Measurements from ENCODE around the gene SPRED2. TPM values are rescaled to one million over a fixed set of nuclear protein-coding genes. Genes with fewer than 3 reads are reported as not detected.

Gene SPRED2
- total RNA-seq, 2 donors from 2014 or later: 36.9 to 47.8 TPM

- H3K36me3 ChIP-seq: no peaks in the 10 kb centered on the region
- intact Hi-C loops (cut with DNase I): no loop called here
- H3K9ac ChIP-seq (ENCODE audit: low read depth in 2 of 2, low read length in 2 of 2): peak overlapping the region in 1 of 2 donors; percentile 22
- peak overlapping the region; percentile 77 for H3K27ac ChIP-seq
- TF ChIP-seq CTCF (IDR thresholded peaks at IDR 0.05): no peak
- peak overlapping the region; percentile 24 for H3K4me3 ChIP-seq
- H3K27me3 ChIP-seq: no peaks in the 10 kb centered on the region
- H3K4me1 ChIP-seq: peaks cover 17% of the 10 kb centered on the region
- peak; percentile 67 for DNase-seq
- H3K9me3 ChIP-seq: no peaks in the 10 kb centered on the region
Observed at GRCh38 chr2:65396348-65397026, 35.9 kb downstream of the SPRED2 start.

- peak overlapping the region; percentile 24 for H3K4me3 ChIP-seq
- H3K9ac ChIP-seq (ENCODE audit: low read depth in 2 of 2, low read length in 2 of 2): peak overlapping the region in 1 of 2 donors; percentile 22
- peak overlapping the region; percentile 77 for H3K27ac ChIP-seq
- no peaks in the 10 kb centered on the region for H3K36me3 ChIP-seq
- no peak for TF ChIP-seq CTCF (IDR thresholded peaks at IDR 0.05)
- H3K4me1 ChIP-seq: peaks cover 17% of the 10 kb centered on the region
- H3K27me3 ChIP-seq: no peaks in the 10 kb centered on the region
- H3K9me3 ChIP-seq: no peaks in the 10 kb centered on the region
- no peak for DNase-seq
- intact Hi-C loops (cut with DNase I): no loop called here
Observed at GRCh38 chr2:65395621-65396347, 36.6 kb downstream of the SPRED2 start.

- Histone ChIP-seq H3K27ac (no peak overlapping the region), H3K27me3 (no peaks in the 10 kb centered on the region), H3K4me3 (no peak overlapping the region), H3K4me1 (peaks cover 19% of the 10 kb centered on the region), H3K9ac (ENCODE audit: low read depth in 2 of 2, low read length in 2 of 2) (no peak overlapping the region), H3K36me3 (no peaks in the 10 kb centered on the region), H3K9me3 (no peaks in the 10 kb centered on the region)
- TF ChIP-seq CTCF (IDR thresholded peaks at IDR 0.05): no peak
- no peak for DNase-seq
- intact Hi-C loops (cut with DNase I): no loop called here
Observed at GRCh38 chr2:65393743-65394422, 38.5 kb downstream of the SPRED2 start.

- H3K27ac ChIP-seq: no peak overlapping the region
- no peak for DNase-seq
- TF ChIP-seq CTCF (IDR thresholded peaks at IDR 0.05): no peak
- peaks cover 19% of the 10 kb centered on the region for H3K4me1 ChIP-seq
- intact Hi-C loops (cut with DNase I): no loop called here
- H3K36me3 ChIP-seq: no peaks in the 10 kb centered on the region
- no peak overlapping the region for H3K4me3 ChIP-seq
- H3K27me3 ChIP-seq: no peaks in the 10 kb centered on the region
- H3K9me3 ChIP-seq: no peaks in the 10 kb centered on the region
- H3K9ac ChIP-seq (ENCODE audit: low read depth in 2 of 2, low read length in 2 of 2): no peak overlapping the region
Observed at GRCh38 chr2:65393046-65393445, 39.4 kb downstream of the SPRED2 start.

- H3K4me1 ChIP-seq: peaks cover 19% of the 10 kb centered on the region
Observed at GRCh38 chr2:65392609-65393008, 39.8 kb downstream of the SPRED2 start.

More at GRCh38 chr2:65392609-65393008, 39.8 kb downstream of the SPRED2 start:
- no peaks in the 10 kb centered on the region for H3K9me3 ChIP-seq
- no peak overlapping the region for H3K27ac ChIP-seq
- no peaks in the 10 kb centered on the region for H3K27me3 ChIP-seq
- no peak overlapping the region for H3K4me3 ChIP-seq
- TF ChIP-seq CTCF (IDR thresholded peaks at IDR 0.05): no peak
- no peak for DNase-seq
- H3K9ac ChIP-seq (ENCODE audit: low read depth in 2 of 2, low read length in 2 of 2): no peak overlapping the region
- H3K36me3 ChIP-seq: no peaks in the 10 kb centered on the region
- intact Hi-C loops (cut with DNase I): no loop called here

Measured in colonic mucosa (tissue), 4 donors.